K562 (cell line): ENCODE results near the gene SPINK2. TPM values are rescaled to one million over a fixed set of nuclear protein-coding genes. Genes with fewer than 3 reads are reported as not detected.

ENCODE experiments used
- ATAC-seq: fragments of 200-7000 bp; cut with Tn5 transposase; 3 replicates; pipeline ENCODE4 v1.9.1; 2020; ENCODE audit warnings: moderate library complexity
- BruUV-seq: library from RNA; stranded (reverse); fragments of 400-500 nt; replicated peaks from 2 replicates; lab custom pipeline; 2021; lab: Mats Ljungman, UMichigan
- CTCF ChIA-PET: fragments of 300-600 bp; formaldehyde crosslinking; extraction: SDS; loops from one replicate; lab custom pipeline; 2021; ENCODE audit warnings: low intra/inter-chr PET ratio; lab: Yijun Ruan, JAX
- POLR2A ChIA-PET: fragments of 300-600, 350-650 bp; sonication (Branson Sonifier 250); formaldehyde crosslinking; extraction: SDS; loops from one replicate; lab custom pipeline; 2021; ENCODE audit warnings: antibody characterized with exemption, inconsistent platforms; lab: Yijun Ruan, JAX
- DNase-seq, 4 experiments: peaks; one replicate each; pipeline versions ENCODE4 v3.0.0 to v3.0.0-alpha.2; 2011 to 2018; ENCODE audit warnings: low spot score in 3 of 4, mixed read lengths in 3 of 4; ENCODE audit errors: extremely low read depth in 1 of 4
- FAIRE-seq: peaks from 2 replicates; lab custom pipeline; 2011; peaks lifted over from hg19 to GRCh38; lab: Jason Lieb, UNC
- H2AFZ ChIP-seq: 2 replicates; pipeline ENCODE4 v1.6.0; 2011; ENCODE audit warnings: low read depth, low read length, control low read depth, inconsistent platforms
- H3K27ac ChIP-seq: fragments of 200-600 bp; 3 replicates; pipeline ENCODE4 v1.8.0; 2011; ENCODE audit warnings: low read depth, mild to moderate bottlenecking, control low read depth, inconsistent platforms, low read length, moderate library complexity, mixed read lengths; ENCODE audit errors: extremely low read depth
- H3K27me3 ChIP-seq, 2 experiments: fragments of 300-600 bp in 1 of 2; 2 replicates in 1 of 2; 3 replicates in 1 of 2; pipeline versions ENCODE4 v1.6.0 to v1.8.0; 2011; ENCODE audit warnings: inconsistent platforms in 2 of 2, low read length in 2 of 2, mild to moderate bottlenecking in 1 of 2, mixed read lengths in 1 of 2, moderate library complexity in 1 of 2; ENCODE audit not compliant: control insufficient read depth in 2 of 2, insufficient read depth in 2 of 2
- H3K36me3 ChIP-seq: fragments of 300-600 bp; 3 replicates; pipeline ENCODE4 v1.8.0; 2011; ENCODE audit warnings: mild to moderate bottlenecking, low read length, inconsistent platforms; ENCODE audit not compliant: control insufficient read depth, insufficient read depth
- H3K4me1 ChIP-seq, 2 experiments: fragments of 200-600 bp in 1 of 2; replicated peaks in 1 of 2; 2 replicates in 1 of 2; 3 replicates in 1 of 2; pipeline versions ENCODE4 v1.5.1 to v1.8.0; 2011; ENCODE audit warnings: inconsistent platforms in 2 of 2, low read length in 2 of 2, mild to moderate bottlenecking in 1 of 2, mixed read lengths in 1 of 2, moderate library complexity in 1 of 2; ENCODE audit not compliant: control insufficient read depth in 2 of 2, insufficient read depth in 2 of 2
- H3K4me2 ChIP-seq: 2 replicates; pipeline ENCODE4 v1.6.1; 2011; ENCODE audit warnings: low read length, control low read depth, inconsistent platforms, mixed read lengths; ENCODE audit not compliant: insufficient read depth
- H3K4me3 ChIP-seq: fragments of 200-600 bp; sonication (generic), shearing (Covaris generic); 2 replicates; pipeline ENCODE4 v1.5.1; 2016; ENCODE audit warnings: control low read depth, inconsistent platforms
- H3K79me2 ChIP-seq: fragments of 200-600 bp; 3 replicates; pipeline ENCODE4 v1.8.0; 2011; ENCODE audit warnings: low read length, inconsistent platforms; ENCODE audit not compliant: control insufficient read depth, insufficient read depth
- H3K9ac ChIP-seq, 2 experiments: 2 replicates each; pipeline versions ENCODE4 v1.6.0 to v1.6.1; 2011; ENCODE audit warnings: low read depth in 2 of 2, low read length in 2 of 2, control low read depth in 1 of 2, inconsistent platforms in 1 of 2, mild to moderate bottlenecking in 1 of 2, mixed read lengths in 1 of 2; ENCODE audit not compliant: insufficient read depth in 1 of 2
- H3K9me1 ChIP-seq: one replicate; pipeline ENCODE4 v1.6.0; 2011; ENCODE audit warnings: inconsistent platforms, mild to moderate bottlenecking, low read length, moderate library complexity; ENCODE audit not compliant: control insufficient read depth, insufficient read depth
- H3K9me3 ChIP-seq: replicated peaks from 2 replicates; pipeline ENCODE4 v1.5.1; 2011; ENCODE audit warnings: low read depth, low read length, inconsistent platforms; ENCODE audit not compliant: control insufficient read depth, insufficient read depth
- H4K20me1 ChIP-seq: replicated peaks from 2 replicates; pipeline ENCODE4 v1.6.1; 2011; ENCODE audit warnings: low read length, inconsistent platforms, mixed read lengths; ENCODE audit not compliant: control insufficient read depth, insufficient read depth
- CSDE1 ChIP-seq, 2 experiments: fragments of 450-650 bp; IDR thresholded peaks; 2 replicates each; pipeline ENCODE4 v1.6.1; 2016; ENCODE audit warnings: mild to moderate bottlenecking in 1 of 2
- ERF ChIP-seq: fragments of 450-650 bp; formaldehyde crosslinking; IDR thresholded peaks from 2 replicates; pipeline ENCODE4 v1.4.0; 2020; ENCODE audit warnings: mild to moderate bottlenecking, mixed read lengths
- FOXA3 ChIP-seq, 2 experiments: fragments of 450-650 bp in 1 of 2; sonication (generic) in 1 of 2; formaldehyde crosslinking; IDR thresholded peaks in 1 of 2; conservative IDR thresholded peaks in 1 of 2; 2 replicates each; pipeline versions ENCODE4 v1.4.0 to v1.8.0; 2020 to 2022; ENCODE audit warnings: mild to moderate bottlenecking in 2 of 2, missing genetic modification reagents in 1 of 2
- HOXB6 ChIP-seq: fragments of 250-450 bp; sonication (Bioruptor Pico); IDR thresholded peaks from 2 replicates; pipeline ENCODE4 v1.5.1; 2022; ENCODE audit warnings: mild to moderate bottlenecking, borderline replicate concordance
- SMC3 ChIP-seq: conservative IDR thresholded peaks from 2 replicates; pipeline ENCODE4 v1.6.1; 2011; ENCODE audit warnings: low read depth, low read length, improper control_type of control experiment; ENCODE audit not compliant: insufficient read depth
- TFAM ChIP-seq: fragments of 250-450 bp; sonication (Bioruptor Pico); conservative IDR thresholded peaks from 2 replicates; pipeline ENCODE4 v1.5.0; 2021; ENCODE audit warnings: mild to moderate bottlenecking, moderate library complexity
- ZNF143 ChIP-seq: sonication (generic); formaldehyde crosslinking; IDR thresholded peaks from 2 replicates; pipeline ENCODE4 v1.9.0; 2022; ENCODE audit warnings: mild to moderate bottlenecking, missing genetic modification reagents
- ZNF282 ChIP-seq: sonication (generic); formaldehyde crosslinking; IDR thresholded peaks from 2 replicates; pipeline ENCODE4 v1.8.1; 2023; ENCODE audit warnings: missing genetic modification reagents
- ZNF695 ChIP-seq: fragments of 450-650 bp; formaldehyde crosslinking; IDR thresholded peaks from 2 replicates; pipeline ENCODE4 v1.4.0; 2020; ENCODE audit warnings: mild to moderate bottlenecking, moderate library complexity
- ZNF707 ChIP-seq: fragments of 250-450 bp; sonication (Bioruptor Pico); conservative IDR thresholded peaks from 2 replicates; pipeline ENCODE4 v1.8.0; 2022; ENCODE audit warnings: inconsistent platforms, mild to moderate bottlenecking, moderate library complexity
- WGBS: fragments of 100-300 bp; shearing (Covaris generic); methylation state at CpG from one replicate; pipeline ENCODE4 v1.1.6; 2016; ENCODE audit warnings: low coverage, mixed read lengths; ENCODE audit not compliant: insufficient coverage; ENCODE audit errors: missing lambda C conversion rate; 5-methylcytosine and 5-hydroxymethylcytosine counted together
- in situ Hi-C: fragments of 300-500 bp; cut with MboI; formaldehyde crosslinking; loops from 4 replicates; pipeline ENCODE4 v1.15.0; 2018; ENCODE audit warnings: inconsistent platforms, mixed read lengths
- intact Hi-C: fragments of 100-400 bp; cut with micrococcal nuclease; formaldehyde crosslinking; loops from 2 replicates; pipeline ENCODE4 v1.14.2; 2022
- polyA plus RNA-seq, 8 experiments: library from polyadenylated mRNA; depleted of rRNA in 4 of 8; stranded (reverse) in 5 of 8; unstranded in 3 of 8; fragments of >200 nt; fragmentation: Nextera tagmentation in 2 of 8; fragmentation: Illumina TruSeq in 1 of 8; extraction: Ambion mirVana in 2 of 8; extraction: Trizol in 1 of 8; gene quantifications; 2 replicates each; pipeline versions ENCODE4 v1.2.1 to v1.2.3, GENCODE V29; 2011 to 2014; ENCODE audit warnings: inconsistent platforms in 1 of 8, missing spikeins in 1 of 8
- total RNA-seq, 7 experiments: library from RNA; depleted of rRNA in 6 of 7; stranded (reverse); fragments of >200 nt in 6 of 7; fragmentation: Illumina TruSeq in 2 of 7; extraction: Trizol in 2 of 7; gene quantifications; 2 replicates each; pipeline versions ENCODE4 v1.2.1 to v1.2.3, GENCODE V29; 2011 to 2021; ENCODE audit warnings: low replicate concordance in 1 of 7
- TF ChIP-seq, protein P1 (sequence below): fragments of 450-650 bp; formaldehyde crosslinking; IDR thresholded peaks from 2 replicates; pipeline ENCODE4 v1.4.0; 2022; ENCODE audit warnings: mild to moderate bottlenecking, moderate library complexity
- TF ChIP-seq, protein P2 (sequence below), 3 experiments: fragments of 200-800 bp in 1 of 3; sonication (Bioruptor generic) in 1 of 3; sonication (generic) in 1 of 3; formaldehyde crosslinking in 1 of 3; IDR thresholded peaks; 2 replicates each; pipeline versions ENCODE4 v1.6.1 to v1.8.0; 2016 to 2022; ENCODE audit warnings: mild to moderate bottlenecking in 2 of 3, missing compliant biosample characterization in 2 of 3, missing genetic modification characterization in 2 of 3, missing genetic modification reagents in 1 of 3
- TF ChIP-seq, protein P3 (sequence below): sonication (generic); formaldehyde crosslinking; IDR thresholded peaks from 2 replicates; pipeline ENCODE4 v1.8.1; 2023; ENCODE audit warnings: mild to moderate bottlenecking, missing genetic modification reagents
- TF ChIP-seq, protein P4 (sequence below), 3 experiments: IDR thresholded peaks in 2 of 3; conservative IDR thresholded peaks in 1 of 3; 2 replicates each; pipeline ENCODE4 v1.5.1; 2011 to 2012; ENCODE audit warnings: low read length in 3 of 3, mild to moderate bottlenecking in 3 of 3, control low read depth in 2 of 3, improper control_type of control experiment in 1 of 3, inconsistent platforms in 1 of 3, low read depth in 1 of 3, mixed read lengths in 1 of 3, moderate library complexity in 1 of 3; ENCODE audit not compliant: insufficient read depth in 2 of 3

The SPINK2 gene
- total and polyA plus RNA-seq, 9 of the 15 experiments (the other 6 are each of a cell fraction or from before 2014, with no cell fraction given) = not detected

DNA sequence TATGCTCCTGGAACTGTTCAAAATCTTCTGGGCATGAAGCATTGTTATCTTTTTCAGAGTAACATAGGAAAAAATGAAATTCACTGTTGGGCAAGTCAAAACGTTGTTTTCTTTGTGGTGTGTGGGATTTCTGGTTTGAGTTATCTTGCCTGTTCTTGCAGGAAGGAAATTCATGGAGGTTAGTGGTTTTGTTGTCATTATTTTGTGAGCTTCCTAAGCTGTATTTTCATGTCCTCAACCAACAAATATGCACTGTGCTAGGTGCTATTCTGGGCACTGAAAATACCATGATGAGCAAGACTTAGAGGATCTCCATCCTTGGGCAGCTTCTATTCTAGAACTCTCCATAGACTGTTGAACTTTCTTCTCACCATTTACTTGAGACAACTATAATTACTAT, 16.9 kb downstream of the SPINK2 start:
- ATAC-seq (no peak), FAIRE-seq (no peak), DNase-seq (no peak)
- H3K27ac ChIP-seq = no peak overlapping the region
- ChIA-PET CTCF (no interaction called here), POLR2A (interaction anchor here (0.7 kb wide), 1 partner anchor 775 kb away, joined by 3 read pairs; no protein-coding TSS in a partner anchor)
- WGBS = 4% methylated on average over 1 of the region's 1 CpG
- no peak overlapping the region for H3K4me2 ChIP-seq
- H3K4me3 ChIP-seq = no peak overlapping the region
- in situ Hi-C loops (no loop called here), intact Hi-C loops (loop anchor here (10.0 kb wide), 1 partner anchor 230 kb away; no protein-coding TSS in a partner anchor)
- H3K9ac ChIP-seq = no peak overlapping the region
- no TSS peak for BruUV-seq
- H3K9me3 ChIP-seq = no peaks in the 10 kb centered on the region
- no peaks in the 10 kb centered on the region for H4K20me1 ChIP-seq
- no peaks in the 10 kb centered on the region for H3K36me3 ChIP-seq
- H3K9me1 ChIP-seq = no peaks in the 10 kb centered on the region
- H3K27me3 ChIP-seq = peaks cover 0 to 9% of the 10 kb centered on the region in 2 experiments; a peak in 3 of 5 replicates
- H3K79me2 ChIP-seq = no peaks in the 10 kb centered on the region
- H2AFZ ChIP-seq = no peak overlapping the region
- H3K4me1 ChIP-seq = no peaks in the 10 kb centered on the region
- TF ChIP-seq SMC3 (no peak), ZNF695 (no peak), ZNF143 (no peak), ZNF282 (CRISPR knock-in tag) (no peak), HOXB6 (no peak), CSDE1 (IDR thresholded peaks at IDR 0.05) (no peak), FOXA3 (CRISPR knock-in tag; conservative IDR thresholded peaks at IDR 0.05 in 1 of 2, IDR thresholded peaks at IDR 0.05 in 1 of 2) (no peak), ZNF707 (CRISPR knock-in tag) (no peak), ERF (CRISPR knock-in tag) (no peak), TFAM (CRISPR knock-in tag) (no peak)
- TF ChIP-seq, protein P1, sequence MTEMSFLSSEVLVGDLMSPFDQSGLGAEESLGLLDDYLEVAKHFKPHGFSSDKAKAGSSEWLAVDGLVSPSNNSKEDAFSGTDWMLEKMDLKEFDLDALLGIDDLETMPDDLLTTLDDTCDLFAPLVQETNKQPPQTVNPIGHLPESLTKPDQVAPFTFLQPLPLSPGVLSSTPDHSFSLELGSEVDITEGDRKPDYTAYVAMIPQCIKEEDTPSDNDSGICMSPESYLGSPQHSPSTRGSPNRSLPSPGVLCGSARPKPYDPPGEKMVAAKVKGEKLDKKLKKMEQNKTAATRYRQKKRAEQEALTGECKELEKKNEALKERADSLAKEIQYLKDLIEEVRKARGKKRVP (CRISPR knock-in tag) = no peak
- TF ChIP-seq, protein P2, sequence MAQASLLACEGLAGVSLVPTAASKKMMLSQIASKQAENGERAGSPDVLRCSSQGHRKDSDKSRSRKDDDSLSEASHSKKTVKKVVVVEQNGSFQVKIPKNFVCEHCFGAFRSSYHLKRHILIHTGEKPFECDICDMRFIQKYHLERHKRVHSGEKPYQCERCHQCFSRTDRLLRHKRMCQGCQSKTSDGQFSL (CRISPR knock-in tag; IDR thresholded peaks at IDR 0.05) = no peak
- TF ChIP-seq, protein P2 (tag; IDR thresholded peaks at IDR 0.05) = no peak
- TF ChIP-seq, protein P3, sequence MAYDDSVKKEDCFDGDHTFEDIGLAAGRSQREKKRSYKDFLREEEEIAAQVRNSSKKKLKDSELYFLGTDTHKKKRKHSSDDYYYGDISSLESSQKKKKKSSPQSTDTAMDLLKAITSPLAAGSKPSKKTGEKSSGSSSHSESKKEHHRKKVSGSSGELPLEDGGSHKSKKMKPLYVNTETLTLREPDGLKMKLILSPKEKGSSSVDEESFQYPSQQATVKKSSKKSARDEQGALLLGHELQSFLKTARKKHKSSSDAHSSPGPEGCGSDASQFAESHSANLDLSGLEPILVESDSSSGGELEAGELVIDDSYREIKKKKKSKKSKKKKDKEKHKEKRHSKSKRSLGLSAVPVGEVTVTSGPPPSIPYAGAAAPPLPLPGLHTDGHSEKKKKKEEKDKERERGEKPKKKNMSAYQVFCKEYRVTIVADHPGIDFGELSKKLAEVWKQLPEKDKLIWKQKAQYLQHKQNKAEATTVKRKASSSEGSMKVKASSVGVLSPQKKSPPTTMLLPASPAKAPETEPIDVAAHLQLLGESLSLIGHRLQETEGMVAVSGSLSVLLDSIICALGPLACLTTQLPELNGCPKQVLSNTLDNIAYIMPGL = no peak
- TF ChIP-seq, protein P4, sequence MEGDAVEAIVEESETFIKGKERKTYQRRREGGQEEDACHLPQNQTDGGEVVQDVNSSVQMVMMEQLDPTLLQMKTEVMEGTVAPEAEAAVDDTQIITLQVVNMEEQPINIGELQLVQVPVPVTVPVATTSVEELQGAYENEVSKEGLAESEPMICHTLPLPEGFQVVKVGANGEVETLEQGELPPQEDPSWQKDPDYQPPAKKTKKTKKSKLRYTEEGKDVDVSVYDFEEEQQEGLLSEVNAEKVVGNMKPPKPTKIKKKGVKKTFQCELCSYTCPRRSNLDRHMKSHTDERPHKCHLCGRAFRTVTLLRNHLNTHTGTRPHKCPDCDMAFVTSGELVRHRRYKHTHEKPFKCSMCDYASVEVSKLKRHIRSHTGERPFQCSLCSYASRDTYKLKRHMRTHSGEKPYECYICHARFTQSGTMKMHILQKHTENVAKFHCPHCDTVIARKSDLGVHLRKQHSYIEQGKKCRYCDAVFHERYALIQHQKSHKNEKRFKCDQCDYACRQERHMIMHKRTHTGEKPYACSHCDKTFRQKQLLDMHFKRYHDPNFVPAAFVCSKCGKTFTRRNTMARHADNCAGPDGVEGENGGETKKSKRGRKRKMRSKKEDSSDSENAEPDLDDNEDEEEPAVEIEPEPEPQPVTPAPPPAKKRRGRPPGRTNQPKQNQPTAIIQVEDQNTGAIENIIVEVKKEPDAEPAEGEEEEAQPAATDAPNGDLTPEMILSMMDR (IDR thresholded peaks at IDR 0.05 in 2 of 3, conservative IDR thresholded peaks at IDR 0.05 in 1 of 3; ENCODE audit: insufficient read depth in 2 of 3, low read depth in 1 of 3, low read length in 3 of 3) = no peak
